Activated gamma-delta T cell (primary cell): ENCODE data around the gene YTHDF1.

Experiments
- DNase-seq: peaks from one replicate; lab custom pipeline; 2025; lab: John Stamatoyannopoulos, UW

The YTHDF1 gene

DNA sequence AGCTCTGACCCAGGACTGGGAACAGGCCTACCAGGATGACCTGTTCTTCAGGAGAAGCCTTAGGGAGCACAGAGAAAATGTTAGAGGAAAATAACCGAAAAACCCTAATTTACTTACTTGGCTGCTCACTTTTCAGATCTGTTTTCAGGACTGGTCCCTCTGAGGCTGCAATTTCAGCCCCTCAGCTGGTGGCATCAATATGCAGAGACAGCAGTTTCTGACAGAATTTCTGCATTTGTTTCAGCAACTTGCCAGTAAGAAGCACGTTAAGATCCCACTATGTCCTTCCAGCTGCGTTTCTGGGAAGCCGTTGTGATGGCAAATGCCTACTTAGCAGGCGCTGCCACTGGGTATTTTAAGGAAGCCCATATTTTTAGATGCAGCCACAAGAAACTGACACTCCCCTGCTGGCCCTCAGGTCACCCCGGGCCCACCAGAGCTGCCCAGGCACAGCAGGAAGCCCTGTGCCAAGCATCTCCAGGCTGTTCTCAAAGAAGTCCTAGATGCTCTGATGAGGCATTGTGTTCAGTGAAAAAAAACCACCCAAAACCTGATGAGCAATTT lies 7.5 kb downstream of the YTHDF1 start:
- DNase-seq: no peak

DNA sequence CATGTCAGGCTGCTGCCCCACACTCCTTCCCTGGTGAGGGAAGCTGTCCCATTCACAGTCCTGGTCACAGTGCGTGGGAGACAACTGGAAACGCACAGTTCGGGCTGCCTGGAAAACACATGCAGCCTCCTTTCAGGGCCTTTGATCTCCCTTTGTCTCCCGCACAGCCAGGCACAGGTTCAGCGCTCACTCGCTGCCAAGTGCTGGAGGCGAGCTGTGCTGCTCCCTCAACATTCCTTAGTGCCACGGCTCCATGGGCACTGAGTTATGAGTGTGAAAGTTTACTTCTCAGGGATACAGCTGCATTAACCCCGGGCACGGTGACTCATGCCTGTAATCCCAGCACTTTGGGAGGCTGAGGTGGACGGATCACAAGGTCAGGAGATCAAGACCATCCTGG lies 9.1 kb downstream of the YTHDF1 start:
- DNase-seq: no peak

GRCh38 chr20:63205896-63206295 lies 10.0 kb downstream of the YTHDF1 start:
- no peak for DNase-seq

- DNase-seq: no peak
These were observed 11.6 kb downstream of the YTHDF1 start for GRCh38 chr20:63204362-63204761.

DNA sequence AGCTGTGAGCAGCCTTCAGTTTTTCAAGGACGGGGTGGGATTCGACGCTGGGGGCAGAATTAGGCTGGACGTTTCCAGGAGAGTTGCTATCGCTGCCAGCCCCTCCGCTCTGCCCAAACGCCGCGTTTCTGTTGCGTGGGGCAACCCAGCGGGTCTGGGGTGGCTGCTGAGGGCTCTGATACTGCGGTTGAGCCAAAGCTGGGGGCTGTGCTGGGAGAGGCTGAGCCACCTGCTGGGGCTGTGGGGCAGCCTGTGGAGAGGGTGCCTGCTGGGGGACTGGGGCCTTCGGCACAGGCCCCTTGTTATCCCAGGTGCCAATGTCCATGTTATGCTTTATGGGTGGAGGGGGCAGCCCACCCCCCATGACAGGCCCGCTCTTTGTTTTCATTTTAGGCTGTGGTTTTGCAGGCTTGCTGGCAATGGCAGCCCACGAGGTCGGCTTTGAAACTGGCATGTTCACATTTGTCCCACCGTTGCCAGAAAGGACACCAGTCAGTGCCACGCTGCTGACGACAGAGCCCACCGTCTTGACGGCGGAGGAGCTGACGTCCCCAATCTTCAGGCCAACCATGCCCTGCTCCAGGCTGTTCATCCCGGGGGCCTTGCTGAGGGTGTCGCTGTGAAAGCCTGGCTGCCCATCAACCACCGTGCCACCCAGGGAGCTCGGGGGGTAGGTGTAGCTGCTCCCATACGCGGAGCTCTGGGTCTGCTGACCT lies 13.0 kb downstream of the YTHDF1 start:
- DNase-seq: no peak

DNA sequence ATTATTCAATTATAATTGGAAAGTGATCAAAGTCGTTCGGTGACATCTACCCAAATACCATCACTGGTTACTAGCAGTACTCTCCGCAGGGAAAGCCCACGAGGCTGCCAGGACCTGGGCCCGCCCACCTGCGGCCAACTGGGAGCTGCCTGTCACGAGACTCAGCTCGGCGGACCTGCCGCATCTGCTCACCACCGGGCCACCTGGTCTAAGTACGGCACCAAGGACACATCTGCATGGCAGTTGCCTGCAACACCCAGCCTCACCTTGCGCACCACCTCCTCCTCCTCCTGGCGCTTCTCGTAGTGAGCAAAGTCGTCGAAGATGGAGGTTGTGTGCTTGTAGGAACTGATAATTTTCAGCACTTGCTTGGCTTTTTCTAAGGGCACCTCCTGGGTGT lies 13.9 kb downstream of the YTHDF1 start:
- DNase-seq: no peak

GRCh38 chr20:63198606-63199005 lies 17.3 kb downstream of the YTHDF1 start:
- DNase-seq: no peak

- DNase-seq: no peak
These were observed 19.0 kb downstream of the YTHDF1 start for GRCh38 chr20:63196768-63197470.

GRCh38 chr20:63194797-63195173 lies 21.1 kb downstream of the YTHDF1 start:
- no peak for DNase-seq

GRCh38 chr20:63194007-63194796 lies 21.7 kb downstream of the YTHDF1 start:
- DNase-seq: no peak

GRCh38 chr20:63192721-63193120 lies 23.2 kb downstream of the YTHDF1 start:
- no peak for DNase-seq

DNA sequence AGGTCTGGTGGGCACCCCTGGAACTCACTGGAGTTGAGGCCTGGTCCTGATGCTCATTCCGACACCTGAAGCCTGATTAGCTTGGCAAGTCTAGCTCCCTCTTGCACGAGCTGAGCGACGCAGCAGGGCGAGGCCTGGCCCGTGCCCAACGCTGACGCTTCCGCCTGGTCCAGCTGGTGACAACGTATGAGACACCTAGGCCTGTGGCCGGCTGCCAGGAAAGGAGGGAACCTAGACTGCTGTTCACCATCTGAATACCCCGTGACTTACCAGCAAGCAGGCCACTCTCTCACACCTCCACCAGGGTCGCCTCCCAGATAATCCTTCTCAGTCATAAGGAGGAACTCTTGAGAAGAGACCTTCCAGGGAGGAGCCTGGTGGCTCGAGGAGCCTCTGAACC lies 24.5 kb downstream of the YTHDF1 start:
- no peak for DNase-seq

DNA sequence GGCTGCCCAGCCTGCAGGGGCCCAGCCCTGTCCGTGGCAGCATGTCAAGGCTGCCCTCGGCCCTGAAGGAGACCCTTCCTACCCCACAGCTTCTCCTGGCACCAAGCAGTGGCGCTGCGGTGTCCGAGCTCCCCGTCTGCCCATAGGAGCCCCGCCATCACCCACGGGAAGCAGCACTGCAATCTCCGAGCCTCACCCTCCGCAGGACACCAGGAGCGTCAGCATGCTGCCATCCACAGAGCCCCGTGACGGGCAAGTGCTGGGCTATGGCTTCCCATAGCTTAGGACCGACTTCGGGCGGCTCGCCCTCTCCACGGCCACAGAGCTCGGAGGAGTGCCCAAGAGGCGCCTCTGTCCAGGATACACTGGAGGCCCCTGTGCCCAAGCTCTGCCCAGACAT lies 25.1 kb downstream of the YTHDF1 start:
- DNase-seq: no peak

DNA sequence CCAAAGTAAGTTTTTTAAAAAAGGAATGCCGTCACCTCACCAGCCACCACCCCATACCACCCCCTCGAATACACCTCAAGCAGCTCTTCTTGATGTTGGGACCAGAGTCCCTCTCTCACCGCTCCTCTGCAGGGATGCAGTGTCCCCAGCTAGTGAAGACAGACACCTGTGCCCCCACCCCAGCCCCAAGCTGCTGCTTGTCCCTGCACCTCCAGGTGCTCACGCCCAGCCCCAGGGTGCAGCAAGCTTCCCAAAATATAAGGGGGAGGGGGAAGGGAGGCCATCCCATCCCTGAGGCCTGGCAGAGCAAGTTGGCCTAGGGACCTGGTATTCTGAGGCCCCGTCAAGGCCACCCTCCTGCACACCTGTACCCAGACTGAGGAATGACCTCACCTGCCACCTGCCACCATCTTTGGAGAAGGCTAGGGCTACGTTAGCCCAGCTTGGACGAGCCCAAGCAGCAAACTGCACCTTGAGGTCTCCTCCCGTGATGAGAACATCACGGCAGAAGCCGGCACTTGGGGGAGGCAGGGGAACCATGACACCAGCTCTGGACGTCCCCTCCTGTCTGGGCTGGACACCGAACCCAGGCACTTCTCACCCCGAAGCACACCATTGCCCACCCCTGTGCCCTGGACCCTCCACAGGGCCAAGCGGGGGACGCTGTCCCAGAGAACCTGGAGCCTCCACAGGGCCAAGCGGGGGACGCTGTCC lies 25.9 kb downstream of the YTHDF1 start:
- no peak for DNase-seq

GRCh38 chr20:63189322-63189642 lies 26.6 kb downstream of the YTHDF1 start:
- no peak for DNase-seq

DNA sequence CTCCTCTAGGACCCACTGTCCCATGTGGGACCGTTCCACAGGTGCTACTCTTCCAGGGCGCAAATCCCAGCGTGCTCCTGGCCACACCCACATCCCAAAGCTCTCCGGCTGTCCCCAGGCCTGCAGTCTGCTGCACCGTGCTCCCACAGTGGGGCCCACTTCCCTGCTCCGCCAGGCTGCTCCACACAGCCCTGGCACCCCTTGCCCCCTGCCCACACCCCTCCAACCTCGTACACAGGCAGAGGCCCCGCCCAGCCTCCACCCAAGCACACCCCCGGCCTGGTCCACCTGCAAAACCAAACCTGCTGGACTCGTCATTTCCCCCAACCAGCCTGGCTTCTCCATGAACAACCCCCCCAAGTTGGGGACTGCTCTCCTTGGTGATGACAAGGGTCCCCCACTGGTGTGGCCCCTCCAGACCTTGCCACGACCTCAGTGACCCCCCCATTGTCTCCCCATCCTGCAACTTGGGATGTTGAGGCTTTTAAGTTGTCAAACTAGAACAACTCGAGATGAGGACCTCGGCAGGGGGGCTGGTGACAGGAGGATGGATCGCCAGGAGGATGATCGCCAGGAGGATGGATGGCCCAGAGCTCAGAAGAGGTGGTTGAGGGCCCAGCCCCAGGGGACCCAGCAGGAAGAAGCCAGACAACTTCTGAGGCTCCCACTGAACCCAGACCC lies 27.1 kb downstream of the YTHDF1 start:
- no peak for DNase-seq

DNA sequence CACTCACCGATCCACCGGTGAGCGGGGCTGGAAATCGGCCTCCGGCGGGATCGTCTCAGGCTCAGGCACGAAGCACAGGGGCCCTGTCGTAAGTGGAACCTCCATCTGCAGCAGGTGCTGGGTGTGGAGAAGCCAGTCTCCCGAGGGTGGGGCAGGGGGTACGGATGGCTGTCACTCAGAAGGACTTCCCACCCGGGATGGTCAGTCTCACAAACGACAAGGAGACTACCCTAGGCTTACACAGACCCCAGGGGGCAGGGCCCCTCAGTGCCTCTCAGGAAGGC lies 27.8 kb downstream of the YTHDF1 start:
- no peak for DNase-seq

DNA sequence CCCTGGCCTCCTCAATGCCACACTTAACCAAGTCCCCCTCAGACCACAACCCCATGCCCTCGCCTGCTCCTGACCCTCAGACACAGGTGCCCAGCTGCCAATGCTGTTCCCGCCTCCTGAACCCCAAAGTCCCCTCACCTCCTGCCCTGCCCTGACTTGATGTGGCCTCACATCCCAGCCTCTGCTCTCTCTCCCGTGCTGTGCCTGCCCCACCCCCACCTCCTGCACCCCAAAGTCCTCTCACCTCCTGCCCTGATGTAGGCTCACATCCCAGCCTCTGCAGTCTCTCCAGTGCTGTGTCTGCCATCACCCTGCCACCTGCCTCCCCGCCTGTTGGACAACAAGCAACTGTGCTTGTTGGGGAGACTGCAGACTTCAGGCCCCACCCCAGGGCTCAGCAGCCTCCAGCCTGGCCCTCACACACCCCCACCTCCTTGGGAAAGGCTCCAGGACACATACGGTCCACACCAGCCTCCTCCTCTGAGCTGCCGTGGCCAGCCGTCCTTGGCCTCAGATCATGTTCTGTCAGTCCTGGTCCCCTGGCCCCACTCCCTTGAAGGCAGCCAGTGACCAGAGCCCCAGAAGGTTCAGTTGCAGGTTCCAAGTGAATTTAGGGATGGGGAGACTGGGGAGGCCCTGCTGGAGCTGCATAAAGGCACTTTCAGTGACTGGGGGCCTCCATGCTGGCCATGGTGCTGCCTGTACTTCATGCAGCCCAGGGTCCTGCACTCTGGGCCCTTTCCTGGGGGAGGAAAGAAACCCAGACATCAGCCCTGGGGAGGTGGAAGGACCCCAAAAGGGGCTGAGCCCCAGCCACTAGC lies 28.4 kb downstream of the YTHDF1 start:
- DNase-seq: no peak

GRCh38 chr20:63186528-63187316 lies 29.2 kb downstream of the YTHDF1 start:
- no peak for DNase-seq

DNA sequence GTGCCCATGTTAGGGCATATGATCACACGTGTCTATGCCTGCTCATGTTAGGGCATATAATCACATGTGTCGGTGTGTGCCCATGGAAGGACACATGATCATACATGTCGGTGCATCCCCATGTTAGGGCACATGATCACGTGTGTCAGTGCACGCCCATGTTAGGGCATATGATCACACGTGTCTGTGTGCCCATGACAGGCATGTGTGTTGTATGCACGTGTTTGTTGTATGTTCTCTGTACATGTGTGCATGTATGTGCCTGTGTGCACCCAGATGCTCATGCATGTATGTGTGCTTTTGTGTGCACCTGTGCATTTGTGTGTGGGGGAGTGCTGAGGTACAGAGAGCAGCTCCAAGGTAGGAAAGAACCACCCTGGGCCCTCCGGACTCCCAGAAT lies 29.8 kb downstream of the YTHDF1 start:
- no peak for DNase-seq
